Endothelial cell (in vitro differentiated cells): ENCODE data around the gene FTO. TPM values are rescaled to one million over a fixed set of nuclear protein-coding genes. Genes with fewer than 3 reads are reported as not detected.
"Not testable (repeated sequence)": the region's sequence is repeated elsewhere in the genome, so short reads cannot be mapped to it uniquely, and the experiment has no call there.

Experiments
- DNase-seq: peaks from one replicate; pipeline ENCODE4 v3.0.0; 2021; ENCODE audit warnings: low spot score
- H3K27ac Mint-ChIP-seq: one replicate; pipeline ENCODE4 v1.8.0; 2021; ENCODE audit warnings: mixed read lengths, inconsistent platforms; ENCODE audit not compliant: unreplicated experiment
- H3K27me3 Mint-ChIP-seq: one replicate; pipeline ENCODE4 v1.8.0; 2021; ENCODE audit warnings: mild to moderate bottlenecking, moderate library complexity, mixed read lengths, inconsistent platforms; ENCODE audit not compliant: unreplicated experiment
- H3K36me3 Mint-ChIP-seq: one replicate; pipeline ENCODE4 v1.8.0; 2021; ENCODE audit warnings: mild to moderate bottlenecking, low read depth, mixed read lengths, inconsistent platforms; ENCODE audit not compliant: unreplicated experiment
- H3K4me1 Mint-ChIP-seq: one replicate; pipeline ENCODE4 v1.8.0; 2021; ENCODE audit warnings: mild to moderate bottlenecking, mixed read lengths, inconsistent platforms; ENCODE audit not compliant: unreplicated experiment
- H3K4me3 Mint-ChIP-seq: one replicate; pipeline ENCODE4 v1.8.0; 2021; ENCODE audit warnings: mild to moderate bottlenecking, mixed read lengths, inconsistent platforms; ENCODE audit not compliant: unreplicated experiment
- H3K9me3 Mint-ChIP-seq: one replicate; pipeline ENCODE4 v1.8.0; 2021; ENCODE audit warnings: mixed read lengths, inconsistent platforms; ENCODE audit not compliant: unreplicated experiment
- CTCF ChIP-seq: fragments of 200-600 bp; sonication (generic); IDR thresholded peaks from one replicate; pipeline ENCODE4 v1.5.0; 2021; ENCODE audit warnings: antibody characterized with exemption; ENCODE audit not compliant: unreplicated experiment
- total RNA-seq: library from RNA; stranded (reverse); fragmentation: NEBNext Ultra II Directional; extraction: Animal tissue kit (Norgen Biotek cat#: 25700); gene quantifications from one replicate; pipeline ENCODE4 v1.2.1, GENCODE V29; 2021; ENCODE audit not compliant: unreplicated experiment

Gene FTO
- total RNA-seq, 1 donor from 2014 or later, result 83.8 TPM

- no peak for TF ChIP-seq CTCF
- Mint-ChIP-seq H3K9me3 (no peaks in the 10 kb centered on the region), H3K4me3 (no peak overlapping the region), H3K27me3 (no peaks in the 10 kb centered on the region), H3K4me1 (peaks cover 8% of the 10 kb centered on the region), H3K27ac (no peak overlapping the region), H3K36me3 (no peaks in the 10 kb centered on the region)
- DNase-seq, result no peak
Measured at GRCh38 chr16:54178478-54178976, 474.6 kb downstream of the FTO start.

GRCh38 chr16:54180421-54181359 lies 476.7 kb downstream of the FTO start:
- H3K4me1 Mint-ChIP-seq, result peaks cover 8% of the 10 kb centered on the region
- TF ChIP-seq CTCF, result no peak

GRCh38 chr16:54181683-54182329 lies 477.9 kb downstream of the FTO start:
- not testable (repeated sequence) for H3K27ac Mint-ChIP-seq, H3K36me3 Mint-ChIP-seq, H3K9me3 Mint-ChIP-seq, H3K4me3 Mint-ChIP-seq, H3K27me3 Mint-ChIP-seq, H3K4me1 Mint-ChIP-seq, DNase-seq

More at GRCh38 chr16:54180421-54181359, 476.7 kb downstream of the FTO start:
- H3K27ac Mint-ChIP-seq, result no peak overlapping the region
- no peaks in the 10 kb centered on the region for H3K36me3 Mint-ChIP-seq
- no peaks in the 10 kb centered on the region for H3K9me3 Mint-ChIP-seq
- H3K27me3 Mint-ChIP-seq, result no peaks in the 10 kb centered on the region
- no peak overlapping the region for H3K4me3 Mint-ChIP-seq
- no peak for DNase-seq

GRCh38 chr16:54185045-54185444 lies 481.1 kb downstream of the FTO start:
- Mint-ChIP-seq H3K27me3 (no peaks in the 10 kb centered on the region), H3K9me3 (no peaks in the 10 kb centered on the region), H3K4me1 (no peaks in the 10 kb centered on the region), H3K36me3 (no peaks in the 10 kb centered on the region), H3K27ac (no peak overlapping the region), H3K4me3 (no peak overlapping the region)
- no peak for DNase-seq
- TF ChIP-seq CTCF, result no peak

- no peak for TF ChIP-seq CTCF
- DNase-seq, result no peak
- Mint-ChIP-seq H3K27ac (no peak overlapping the region), H3K4me3 (no peak overlapping the region), H3K36me3 (peaks cover 3% of the 10 kb centered on the region), H3K9me3 (no peaks in the 10 kb centered on the region), H3K27me3 (peaks cover 3% of the 10 kb centered on the region), H3K4me1 (peaks cover 6% of the 10 kb centered on the region)
Measured at GRCh38 chr16:54191163-54191562, 487.2 kb downstream of the FTO start.
